Measurements from ENCODE around the gene INTS3. TPM values are rescaled to one million over a fixed set of nuclear protein-coding genes. Genes with fewer than 3 reads are reported as not detected.

INTS3 gene
- total RNA-seq, 4 donors from 2014 or later = 24.3 to 75.1 (median 42.4) TPM

- H3K4me1 ChIP-seq = peaks cover 0 to 20% (median 0%) of the 10 kb centered on the region in 4 donors
- H3K36me3 ChIP-seq = no peaks in the 10 kb centered on the region
- H3K9me3 ChIP-seq = no peaks in the 10 kb centered on the region
- H3K27ac ChIP-seq = peak overlapping the region; percentile 81 to 96 (median 90)
- peak in 2 of 3 donors; percentile 53 to 66 for DNase-seq
- TF ChIP-seq CTCF (IDR thresholded peaks at IDR 0.05) (no peak), POLR2A (IDR thresholded peaks at IDR 0.05) (no peak)
- H3K4me3 ChIP-seq = peak overlapping the region; percentile 53 to 88 (median 70)
- no peaks in the 10 kb centered on the region for H3K27me3 ChIP-seq
Observed at GRCh38 chr1:153728305-153729066, 636 bp downstream of the INTS3 start.

GRCh38 chr1:153730468-153730988 lies 2.7 kb downstream of the INTS3 start:
- Histone ChIP-seq H3K9me3 (no peaks in the 10 kb centered on the region), H3K4me1 (peaks cover 0 to 20% (median 0%) of the 10 kb centered on the region in 4 donors), H3K36me3 (no peaks in the 10 kb centered on the region), H3K4me3 (no peak overlapping the region), H3K27ac (no peak overlapping the region), H3K27me3 (no peaks in the 10 kb centered on the region)
- no peak for TF ChIP-seq POLR2A (IDR thresholded peaks at IDR 0.05)
- no peak for TF ChIP-seq CTCF (IDR thresholded peaks at IDR 0.05)
- no peak for DNase-seq

- Histone ChIP-seq H3K4me1 (peaks cover 0 to 11% (median 0%) of the 10 kb centered on the region in 4 donors), H3K27me3 (no peaks in the 10 kb centered on the region), H3K9me3 (no peaks in the 10 kb centered on the region), H3K36me3 (peaks cover 0 to 2% (median 0%) of the 10 kb centered on the region in 3 donors), H3K27ac (peak overlapping the region in 1 of 4 donors; percentile 39), H3K4me3 (no peak overlapping the region)
- no peak for TF ChIP-seq CTCF (IDR thresholded peaks at IDR 0.05)
- TF ChIP-seq POLR2A (IDR thresholded peaks at IDR 0.05) = no peak
- DNase-seq = no peak
Observed at GRCh38 chr1:153733970-153734369, 6.1 kb downstream of the INTS3 start.

DNA sequence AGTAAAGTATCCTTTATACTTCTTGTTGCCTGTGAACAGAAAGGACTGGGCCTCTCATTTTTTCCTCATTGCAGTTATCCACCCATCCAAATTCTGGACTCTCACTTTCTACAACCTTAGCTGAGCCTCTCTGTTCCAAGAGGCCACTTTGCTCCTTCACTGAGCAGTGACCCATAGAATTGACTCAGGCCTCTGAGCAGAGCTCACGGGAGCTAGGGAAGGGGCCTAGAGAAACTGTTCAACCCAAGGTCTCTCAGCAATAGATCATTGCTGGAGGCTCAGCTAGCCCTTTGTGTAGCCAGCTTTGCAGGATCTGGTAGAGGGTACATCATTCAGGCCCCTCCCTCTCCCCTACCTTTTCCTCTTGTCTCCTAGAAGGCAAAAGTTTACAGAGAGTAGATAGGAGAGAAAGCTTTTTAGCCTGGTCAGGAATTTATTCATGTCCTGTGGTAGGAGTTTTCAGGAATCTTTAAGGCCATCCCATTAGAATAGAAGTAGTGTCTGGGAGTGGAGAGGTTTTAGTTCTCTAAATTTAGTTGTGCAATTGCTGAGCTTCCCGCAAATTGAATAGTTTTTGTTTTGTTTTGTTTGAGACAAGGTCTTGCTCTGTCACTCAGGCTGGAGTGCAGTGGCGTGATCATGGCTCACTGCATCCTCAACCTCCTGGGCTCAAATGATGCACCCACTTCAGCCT lies 6.7 kb downstream of the INTS3 start:
- no peak for TF ChIP-seq POLR2A (IDR thresholded peaks at IDR 0.05)
- no peak for TF ChIP-seq CTCF (IDR thresholded peaks at IDR 0.05)
- Histone ChIP-seq H3K27ac (peak overlapping the region in 1 of 4 donors; percentile 39), H3K27me3 (no peaks in the 10 kb centered on the region), H3K36me3 (peaks cover 0 to 8% (median 0%) of the 10 kb centered on the region in 3 donors), H3K4me3 (no peak overlapping the region), H3K4me1 (peaks cover 0 to 5% (median 0%) of the 10 kb centered on the region in 4 donors), H3K9me3 (no peaks in the 10 kb centered on the region)
- no peak for DNase-seq

GRCh38 chr1:153735090-153735420 lies 7.2 kb downstream of the INTS3 start:
- Histone ChIP-seq H3K4me1 (peaks cover 0 to under 1% (median 0%) of the 10 kb centered on the region in 4 donors), H3K27ac (no peak overlapping the region), H3K36me3 (peaks cover 0 to 13% (median 0%) of the 10 kb centered on the region in 3 donors), H3K27me3 (no peaks in the 10 kb centered on the region), H3K4me3 (no peak overlapping the region), H3K9me3 (no peaks in the 10 kb centered on the region)
- TF ChIP-seq CTCF (IDR thresholded peaks at IDR 0.05) (no peak), POLR2A (IDR thresholded peaks at IDR 0.05) (no peak)
- no peak for DNase-seq
